HepG2 (cell line): Measurements from ENCODE around the gene TNFAIP8L3. TPM values are rescaled to one million over a fixed set of nuclear protein-coding genes. Genes with fewer than 3 reads are reported as not detected.
A peak's percentile ranks its signal among the peaks of the same experiment; 100 is the strongest.

Experiments used
- ATAC-seq: fragments of 200-7000 bp; cut with Tn5 transposase; 3 replicates; pipeline ENCODE4 v1.9.1; 2020; ENCODE audit warnings: mild to moderate bottlenecking, moderate library complexity
- BruUV-seq: library from RNA; stranded (reverse); fragments of 400-500 nt; replicated peaks from 2 replicates; lab custom pipeline; 2021; lab: Mats Ljungman, UMichigan
- CTCF ChIA-PET: fragments of 300-600 bp; formaldehyde crosslinking; extraction: SDS; loops from one replicate; lab custom pipeline; 2021; ENCODE audit warnings: low total read pairs, inconsistent platforms, low intra/inter-chr PET ratio; lab: Yijun Ruan, JAX
- POLR2A ChIA-PET: fragments of 350-600 bp; sonication (Branson Sonifier 250); formaldehyde crosslinking; loops from one replicate; lab custom pipeline; 2020; ENCODE audit warnings: antibody characterized with exemption, inconsistent platforms; lab: Yijun Ruan, JAX
- DNase-seq: peaks from one replicate; pipeline ENCODE4 v3.0.0-alpha.2; 2015; ENCODE audit warnings: low spot score
- FAIRE-seq: peaks from 3 replicates; lab custom pipeline; 2011; peaks lifted over from hg19 to GRCh38; lab: Jason Lieb, UNC
- H2AFZ ChIP-seq: one replicate; pipeline ENCODE4 v1.6.1; 2011; ENCODE audit warnings: low read length, inconsistent platforms
- H3K27ac ChIP-seq: fragments of 300-600 bp; 3 replicates; pipeline ENCODE4 v1.8.0; 2011; ENCODE audit warnings: mixed run types, mild to moderate bottlenecking, mixed read lengths, low read length, inconsistent platforms; ENCODE audit not compliant: insufficient read depth; ENCODE audit errors: extremely low read length
- H3K27me3 ChIP-seq, 2 experiments: fragments of 200-600 bp in 1 of 2; 2 replicates in 1 of 2; 3 replicates in 1 of 2; pipeline versions ENCODE4 v1.6.0 to v1.8.0; 2011; ENCODE audit warnings: low read length in 2 of 2, mild to moderate bottlenecking in 2 of 2, moderate library complexity in 2 of 2, inconsistent platforms in 1 of 2; ENCODE audit not compliant: insufficient read depth in 2 of 2, control insufficient read depth in 1 of 2
- H3K36me3 ChIP-seq, 2 experiments: fragments of 200-600 bp in 1 of 2; replicated peaks in 1 of 2; 2 replicates in 1 of 2; 3 replicates in 1 of 2; pipeline versions ENCODE4 v1.5.1 to v1.8.0; 2011; ENCODE audit warnings: low read length in 2 of 2, inconsistent platforms in 1 of 2; ENCODE audit not compliant: insufficient read depth in 2 of 2, control insufficient read depth in 1 of 2
- H3K4me1 ChIP-seq: 2 replicates; pipeline ENCODE4 v1.5.1; 2012; ENCODE audit warnings: low read length, inconsistent platforms; ENCODE audit not compliant: insufficient read depth
- H3K4me2 ChIP-seq: 2 replicates; pipeline ENCODE4 v1.6.0; 2011; ENCODE audit warnings: low read depth, low read length, inconsistent platforms
- H3K4me3 ChIP-seq, 3 experiments: fragments of 200-600 bp in 1 of 3; sonication (generic), shearing (Covaris generic) in 1 of 3; replicated peaks in 1 of 3; 2 replicates each; pipeline ENCODE4 v1.5.1; 2011 to 2016; ENCODE audit warnings: low read length in 3 of 3, inconsistent platforms in 2 of 3, low read depth in 2 of 3, mild to moderate bottlenecking in 2 of 3, control low read depth in 1 of 3, mixed read lengths in 1 of 3; ENCODE audit not compliant: insufficient read depth in 1 of 3
- H3K79me2 ChIP-seq: one replicate; pipeline ENCODE4 v1.6.1; 2011; ENCODE audit warnings: low read length, inconsistent platforms; ENCODE audit not compliant: insufficient read depth
- H3K9ac ChIP-seq: 2 replicates; pipeline ENCODE4 v1.6.0; 2011; ENCODE audit warnings: mild to moderate bottlenecking, low read depth, low read length, inconsistent platforms; ENCODE audit not compliant: insufficient read depth
- H3K9me3 ChIP-seq: 2 replicates; pipeline ENCODE4 v1.5.1; 2012; ENCODE audit warnings: mild to moderate bottlenecking, low read length
- H4K20me1 ChIP-seq: 2 replicates; pipeline ENCODE4 v1.6.0; 2011; ENCODE audit warnings: inconsistent platforms, mild to moderate bottlenecking, low read length, moderate library complexity; ENCODE audit not compliant: insufficient read depth
- ATF4 ChIP-seq, 2 experiments: fragments of 450-650 bp in 1 of 2; sonication (generic) in 1 of 2; formaldehyde crosslinking; IDR thresholded peaks; 2 replicates each; pipeline versions ENCODE4 v1.5.0 to v1.8.0; 2020 to 2022; ENCODE audit warnings: mild to moderate bottlenecking in 1 of 2, missing genetic modification reagents in 1 of 2
- BRF2 ChIP-seq: sonication (generic); formaldehyde crosslinking; IDR thresholded peaks from 2 replicates; pipeline ENCODE4 v1.8.1; 2022; ENCODE audit warnings: mild to moderate bottlenecking, missing genetic modification reagents
- CBX2 ChIP-seq, 2 experiments: fragments of 200-600 bp in 1 of 2; sonication (generic); formaldehyde crosslinking in 1 of 2; IDR thresholded peaks; 2 replicates each; pipeline versions ENCODE4 v1.7.0 to v1.8.1; 2018 to 2022; ENCODE audit warnings: low read depth in 2 of 2, low read length in 1 of 2, mild to moderate bottlenecking in 1 of 2, missing genetic modification reagents in 1 of 2
- CEBPG ChIP-seq: IDR thresholded peaks from 2 replicates; pipeline ENCODE4 v1.6.1; 2016
- FOSL1 ChIP-seq: sonication (generic); formaldehyde crosslinking; IDR thresholded peaks from 2 replicates; pipeline ENCODE4 v1.9.0; 2021; ENCODE audit warnings: missing genetic modification reagents, borderline replicate concordance
- JUN ChIP-seq: sonication (generic); formaldehyde crosslinking; IDR thresholded peaks from 2 replicates; pipeline ENCODE4 v1.4.0; 2020; ENCODE audit warnings: mild to moderate bottlenecking, missing genetic modification reagents
- MATR3 ChIP-seq: sonication (generic); formaldehyde crosslinking; IDR thresholded peaks from 2 replicates; pipeline ENCODE4 v1.4.0; 2020; ENCODE audit warnings: missing genetic modification reagents
- NR2F1 ChIP-seq, 2 experiments: fragments of 450-650 bp in 1 of 2; formaldehyde crosslinking in 1 of 2; IDR thresholded peaks; 2 replicates each; pipeline versions ENCODE4 v1.5.0 to v1.6.1; 2016 to 2020; ENCODE audit warnings: mild to moderate bottlenecking in 1 of 2, missing compliant biosample characterization in 1 of 2, missing genetic modification reagents in 1 of 2, moderate library complexity in 1 of 2
- PATZ1 ChIP-seq: sonication (generic); formaldehyde crosslinking; IDR thresholded peaks from 2 replicates; pipeline ENCODE4 v1.4.0; 2020; ENCODE audit warnings: missing genetic modification reagents
- TFDP2 ChIP-seq: sonication (generic); formaldehyde crosslinking; IDR thresholded peaks from 2 replicates; pipeline ENCODE4 v1.4.0; 2020; ENCODE audit warnings: missing genetic modification reagents
- ZFP91 ChIP-seq: sonication (generic); formaldehyde crosslinking; IDR thresholded peaks from 2 replicates; pipeline ENCODE4 v1.9.0; 2022; ENCODE audit warnings: missing genetic modification reagents, mild to moderate bottlenecking, borderline replicate concordance
- ZNF274 ChIP-seq: sonication (generic); formaldehyde crosslinking; IDR thresholded peaks from 2 replicates; pipeline ENCODE4 v1.5.1; 2020; ENCODE audit warnings: mild to moderate bottlenecking, missing genetic modification reagents
- ZNF292 ChIP-seq: sonication (generic); formaldehyde crosslinking; IDR thresholded peaks from 2 replicates; pipeline ENCODE4 v1.8.1; 2022; ENCODE audit warnings: mild to moderate bottlenecking, low read depth, missing genetic modification reagents, borderline replicate concordance
- ZNF772 ChIP-seq: sonication (generic); formaldehyde crosslinking; IDR thresholded peaks from 2 replicates; pipeline ENCODE4 v1.5.0; 2020; ENCODE audit warnings: mild to moderate bottlenecking, missing genetic modification reagents
- WGBS: methylation state at CpG from one replicate; pipeline ENCODE4 v1.1.6; 2017; ENCODE audit warnings: low lambda C conversion rate; 5-methylcytosine and 5-hydroxymethylcytosine counted together
- in situ Hi-C: cut with HindIII; loops from 2 replicates; pipeline ENCODE4 v1.10.0; 2017; ENCODE audit warnings: low pct_unique_long_range_greater_than_20kb; ENCODE audit not compliant: extremely low pct_ligation_motif_present
- intact Hi-C: fragments of 100-400 bp; cut with micrococcal nuclease; formaldehyde crosslinking; loops from one replicate; pipeline ENCODE4 v1.10.0; 2022; ENCODE audit not compliant: unreplicated experiment
- polyA plus RNA-seq, 8 experiments: library from polyadenylated mRNA; depleted of rRNA in 3 of 8; stranded (reverse) in 7 of 8; unstranded in 1 of 8; fragments of >200 nt; fragmentation: Illumina TruSeq in 4 of 8; extraction: Trizol in 4 of 8; gene quantifications; 2 replicates each; pipeline versions ENCODE4 v1.2.1 to v1.2.3, GENCODE V29; 2011 to 2016; ENCODE audit warnings: low read depth in 4 of 8, missing spikeins in 1 of 8, mixed read lengths in 1 of 8; ENCODE audit not compliant: insufficient read depth in 1 of 8
- total RNA-seq, 5 experiments: library from RNA; depleted of rRNA; stranded (reverse); fragments of >200 nt; fragmentation: Illumina TruSeq; extraction: Trizol; gene quantifications; 2 replicates each; pipeline ENCODE4 v1.2.3, GENCODE V29; 2016; ENCODE audit warnings: low read depth in 1 of 5

The TNFAIP8L3 gene
- total and polyA plus RNA-seq, 2 of the 13 experiments (the other 11 are each of a cell fraction or from before 2014, with no cell fraction given): 0.15 to 4.0 TPM

- ChIA-PET CTCF (no interaction called here), POLR2A (no interaction called here)
- 0% methylated on average over 9 of the region's 65 CpGs for WGBS
- Histone ChIP-seq H3K4me3 (peak overlapping the region; percentile 62 to 79 (median 77)), H3K79me2 (peaks cover 3% of the 10 kb centered on the region), H3K27me3 (no peaks in the 10 kb centered on the region), H3K9ac (peak overlapping the region; percentile 45; the same call in 1 of the 2 replicates), H3K27ac (no peak overlapping the region), H3K4me1 (peaks cover 43% of the 10 kb centered on the region), H3K4me2 (peak overlapping the region; percentile 90), H4K20me1 (peaks cover 7% of the 10 kb centered on the region), H3K36me3 (no peaks in the 10 kb centered on the region), H2AFZ (no peak overlapping the region), H3K9me3 (no peaks in the 10 kb centered on the region)
- ATAC-seq: peak; percentile 69
- no TSS peak for BruUV-seq
- DNase-seq: peak; percentile 40
- in situ Hi-C loops: no loop called here
- intact Hi-C loops: loop anchor here (5.0 kb wide), 1 partner anchor 47 kb away; no protein-coding TSS in a partner anchor
- FAIRE-seq: peak; percentile 15
- TF ChIP-seq CBX2 (IDR thresholded peaks at IDR 0.05; ENCODE audit: low read depth, low read length): no peak
- no peak for TF ChIP-seq CBX2 (CRISPR knock-in tag; IDR thresholded peaks at IDR 0.05; ENCODE audit: low read depth)
- no peak for TF ChIP-seq NR2F1 (CRISPR knock-in tag; IDR thresholded peaks at IDR 0.05)
- TF ChIP-seq ZNF772 (CRISPR knock-in tag): no peak
- no peak for TF ChIP-seq ATF4 (CRISPR knock-in tag; IDR thresholded peaks at IDR 0.05)
- no peak for TF ChIP-seq BRF2 (CRISPR knock-in tag)
- TF ChIP-seq JUN: no peak
- TF ChIP-seq TFDP2 (CRISPR knock-in tag): peak; percentile 59; the same call in 1 of the 2 replicates
- no peak for TF ChIP-seq FOSL1
- TF ChIP-seq ZNF292 (CRISPR knock-in tag): peak; percentile 19; the same call in 1 of the 2 replicates
- peak; percentile 58; the same call in 1 of the 2 replicates for TF ChIP-seq ZFP91 (CRISPR knock-in tag)
- peak; percentile 47; the same call in 1 of the 2 replicates for TF ChIP-seq PATZ1 (CRISPR knock-in tag)
- TF ChIP-seq ZNF274 (CRISPR knock-in tag): no peak
- TF ChIP-seq CEBPG (CRISPR knock-in tag): peak; percentile 74
- TF ChIP-seq MATR3 (CRISPR knock-in tag): no peak
Measured at GRCh38 chr15:51093839-51094605, 684 bp downstream of the TNFAIP8L3 start.
